Endothelial cell of umbilical vein (primary cell): Measurements from ENCODE around the gene NUP58. TPM values are rescaled to one million over a fixed set of nuclear protein-coding genes. Genes with fewer than 3 reads are reported as not detected.

Experiments used
- BruUV-seq: library from RNA; stranded (reverse); fragments of 400-500 nt; replicated peaks from 2 replicates; lab custom pipeline; 2021; lab: Mats Ljungman, UMichigan
- CTCF ChIA-PET: fragments of 300-600, 350-600 bp; sonication (Branson Sonifier 250); formaldehyde crosslinking; loops from one replicate; lab custom pipeline; 2021; ENCODE audit warnings: antibody characterized with exemption, inconsistent platforms; lab: Charles Lee
- POLR2A ChIA-PET: fragments of 300-600, 350-600 bp; sonication (Branson Sonifier 250); formaldehyde crosslinking; loops from one replicate; lab custom pipeline; 2021; ENCODE audit warnings: antibody characterized with exemption, inconsistent platforms; lab: Charles Lee
- DNase-seq: peaks from one replicate; pipeline ENCODE4 v3.0.0-alpha.2; 2011; ENCODE audit warnings: low read depth, low spot score
- FAIRE-seq: peaks from 2 replicates; lab custom pipeline; 2011; peaks lifted over from hg19 to GRCh38; lab: Jason Lieb, UNC
- H2AFZ ChIP-seq: 2 replicates; pipeline ENCODE4 v1.6.0; 2012; ENCODE audit warnings: low read depth, low read length, control low read depth, inconsistent platforms
- H3K27ac ChIP-seq: 2 replicates; pipeline ENCODE4 v1.5.1; 2011; ENCODE audit warnings: low read depth, mild to moderate bottlenecking, control low read depth, low read length, moderate library complexity; ENCODE audit not compliant: insufficient read depth
- H3K27me3 ChIP-seq, 2 experiments: 2 replicates each; pipeline versions ENCODE4 v1.6.0 to v1.6.1; 2011; ENCODE audit warnings: low read length in 2 of 2, mixed read lengths in 1 of 2; ENCODE audit not compliant: control insufficient read depth in 2 of 2, insufficient read depth in 2 of 2
- H3K36me3 ChIP-seq, 2 experiments: 2 replicates in 1 of 2; 3 replicates in 1 of 2; pipeline ENCODE4 v1.5.1; 2011; ENCODE audit warnings: low read length in 2 of 2, mild to moderate bottlenecking in 1 of 2, moderate library complexity in 1 of 2; ENCODE audit not compliant: control insufficient read depth in 2 of 2, insufficient read depth in 2 of 2; ENCODE audit errors: extremely low read depth in 1 of 2
- H3K4me1 ChIP-seq: 3 replicates; pipeline ENCODE4 v1.5.1; 2011; ENCODE audit warnings: mild to moderate bottlenecking, low read length; ENCODE audit not compliant: control insufficient read depth, insufficient read depth; ENCODE audit errors: extremely low read depth
- H3K4me2 ChIP-seq: 2 replicates; pipeline ENCODE4 v1.6.1; 2011; ENCODE audit warnings: low read length, control low read depth, mixed read lengths; ENCODE audit not compliant: insufficient read depth
- H3K4me3 ChIP-seq, 3 experiments: fragments of 200-600 bp in 1 of 3; sonication (generic), shearing (Covaris generic) in 1 of 3; replicated peaks in 1 of 3; 2 replicates each; pipeline ENCODE4 v1.5.1; 2011 to 2016; ENCODE audit warnings: control low read depth in 3 of 3, low read length in 3 of 3, mild to moderate bottlenecking in 2 of 3, inconsistent platforms in 1 of 3, low read depth in 1 of 3, moderate library complexity in 1 of 3; ENCODE audit not compliant: insufficient read depth in 1 of 3
- H3K79me2 ChIP-seq: 2 replicates; pipeline ENCODE4 v1.6.0; 2012; ENCODE audit warnings: low read length, inconsistent platforms; ENCODE audit not compliant: control insufficient read depth, insufficient read depth
- H3K9ac ChIP-seq: replicated peaks from 2 replicates; pipeline ENCODE3; 2011; ENCODE audit warnings: low read length, control low read depth; ENCODE audit not compliant: insufficient read depth; ENCODE audit errors: extremely low read depth
- H3K9me1 ChIP-seq: replicated peaks from 3 replicates; pipeline ENCODE4 v1.6.0; 2011; ENCODE audit warnings: mild to moderate bottlenecking, low read length; ENCODE audit not compliant: control insufficient read depth, insufficient read depth; ENCODE audit errors: extremely low read depth
- H3K9me3 ChIP-seq: replicated peaks from 2 replicates; pipeline ENCODE4 v1.5.1; 2012; ENCODE audit warnings: low read length, inconsistent platforms; ENCODE audit not compliant: control insufficient read depth, insufficient read depth
- H4K20me1 ChIP-seq: replicated peaks from 2 replicates; pipeline ENCODE3; 2011; ENCODE audit warnings: mild to moderate bottlenecking, low read length; ENCODE audit not compliant: control insufficient read depth, insufficient read depth; ENCODE audit errors: extremely low read depth
- EZH2 ChIP-seq: IDR thresholded peaks from 2 replicates; pipeline ENCODE4 v1.6.1; 2012; ENCODE audit warnings: borderline replicate concordance, low read depth, mild to moderate bottlenecking, moderate library complexity, low read length, inconsistent platforms; ENCODE audit not compliant: severe bottlenecking
- FOS ChIP-seq: IDR thresholded peaks from 2 replicates; pipeline ENCODE4 v1.6.1; 2011; ENCODE audit warnings: mild to moderate bottlenecking, low read length, moderate library complexity, borderline replicate concordance; ENCODE audit not compliant: insufficient read depth
- GATA2 ChIP-seq: IDR thresholded peaks from 2 replicates; pipeline ENCODE4 v1.7.0; 2011; ENCODE audit warnings: low read depth, mild to moderate bottlenecking, moderate library complexity, mixed read lengths, low read length; ENCODE audit not compliant: insufficient read length, insufficient read depth
- JUN ChIP-seq: IDR thresholded peaks from 2 replicates; pipeline ENCODE4 v1.6.1; 2011; ENCODE audit warnings: borderline replicate concordance, low read depth; ENCODE audit not compliant: insufficient read length, insufficient read depth
- MYC ChIP-seq: IDR thresholded peaks from one replicate; pipeline ENCODE4 v1.6.1; 2011; ENCODE audit warnings: mild to moderate bottlenecking, low read depth, low read length
- POLR2A ChIP-seq: IDR thresholded peaks from 2 replicates; pipeline ENCODE4 v1.6.1; 2012; ENCODE audit warnings: low read depth, mild to moderate bottlenecking, control low read depth, low read length
- POLR2AphosphoS5 ChIP-seq: IDR thresholded peaks from 2 replicates; pipeline ENCODE4 v1.6.1; 2012; ENCODE audit warnings: low read depth, mild to moderate bottlenecking, control low read depth, low read length, moderate library complexity; ENCODE audit not compliant: insufficient read depth
- dilution Hi-C: fragments of 300-500 bp; cut with MboI; formaldehyde crosslinking; loops from one replicate; pipeline ENCODE4 v1.15.0; 2019; ENCODE audit warnings: low sequenced_read_pairs; ENCODE audit not compliant: extremely low pct_ligation_motif_present
- intact Hi-C: fragments of 100-400 bp; cut with micrococcal nuclease; formaldehyde crosslinking; loops from one replicate; pipeline ENCODE4 v1.10.0; 2022
- polyA plus RNA-seq, 4 experiments: library from polyadenylated mRNA; depleted of rRNA in 3 of 4; stranded (reverse) in 3 of 4; unstranded in 1 of 4; fragments of >200 nt; gene quantifications; 2 replicates each; pipeline versions ENCODE4 v1.2.1 to v1.2.3, GENCODE V29; 2011 to 2012; ENCODE audit warnings: missing spikeins in 1 of 4
- total RNA-seq: library from RNA; stranded (reverse); gene quantifications from 2 replicates; pipeline ENCODE4 v1.2.3, GENCODE V29; 2021
- TF ChIP-seq, protein P1 (sequence below): IDR thresholded peaks from 2 replicates; pipeline ENCODE4 v1.6.1; 2011; ENCODE audit not compliant: insufficient read depth, insufficient read length
- TF ChIP-seq, protein P2 (sequence below), 2 donors: IDR thresholded peaks; 1 replicate in 1 of 2; 2 replicates in 1 of 2; pipeline ENCODE4 v1.5.1; 2011; ENCODE audit warnings: low read length in 2 of 2, mild to moderate bottlenecking in 2 of 2, moderate library complexity in 2 of 2, control low read depth in 1 of 2, inconsistent platforms in 1 of 2, low read depth in 1 of 2; ENCODE audit not compliant: insufficient read depth in 1 of 2; ENCODE audit errors: extremely low read depth in 1 of 2

Gene NUP58
- total and polyA plus RNA-seq, 2 donors (not counting 3 experiments of a cell fraction or from before 2014, with no cell fraction given), result 28.5 to 49.6 TPM

DNA sequence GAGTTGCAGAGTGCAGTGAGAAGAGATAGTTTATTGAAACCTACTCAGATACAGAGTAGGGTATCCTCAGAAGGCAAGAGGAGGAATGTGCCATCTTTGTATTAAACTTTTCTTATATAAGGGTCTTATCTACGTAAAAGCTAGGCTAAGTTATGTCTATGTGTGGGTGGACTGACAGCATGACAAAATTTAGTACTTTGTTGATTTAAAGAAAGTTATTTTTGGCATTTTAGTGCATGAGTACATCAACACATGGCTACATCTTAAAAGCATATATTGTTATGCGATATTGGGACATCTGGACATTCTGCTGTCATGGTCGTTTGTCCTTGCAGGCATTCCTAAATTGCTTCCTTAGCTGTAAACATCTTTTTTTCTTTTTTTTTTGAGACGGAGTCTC lies 51.4 kb downstream of the NUP58 start:
- ChIA-PET CTCF (interaction anchor here (0.9 kb wide), 1 partner anchor 23 kb away, joined by 3 read pairs; no protein-coding TSS in a partner anchor), POLR2A (no interaction called here)
- H2AFZ ChIP-seq, result no peak overlapping the region
- FAIRE-seq, result no peak
- H3K4me2 ChIP-seq, result no peak overlapping the region
- no peak overlapping the region for H3K9ac ChIP-seq
- dilution Hi-C loops, result no loop called here
- no peak for DNase-seq
- H3K27ac ChIP-seq, result no peak overlapping the region
- BruUV-seq, result no TSS peak
- no peaks in the 10 kb centered on the region for H3K4me1 ChIP-seq
- no peaks in the 10 kb centered on the region for H3K36me3 ChIP-seq
- no peaks in the 10 kb centered on the region for H3K79me2 ChIP-seq
- no peak for TF ChIP-seq POLR2A
- TF ChIP-seq POLR2AphosphoS5, result no peak
- no peak for TF ChIP-seq GATA2
- TF ChIP-seq, protein P1, sequence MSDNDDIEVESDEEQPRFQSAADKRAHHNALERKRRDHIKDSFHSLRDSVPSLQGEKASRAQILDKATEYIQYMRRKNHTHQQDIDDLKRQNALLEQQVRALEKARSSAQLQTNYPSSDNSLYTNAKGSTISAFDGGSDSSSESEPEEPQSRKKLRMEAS, result no peak
- no peak for TF ChIP-seq MYC
- no peak for TF ChIP-seq EZH2
- TF ChIP-seq JUN, result no peak
- no peak for TF ChIP-seq FOS
- TF ChIP-seq, protein P2, sequence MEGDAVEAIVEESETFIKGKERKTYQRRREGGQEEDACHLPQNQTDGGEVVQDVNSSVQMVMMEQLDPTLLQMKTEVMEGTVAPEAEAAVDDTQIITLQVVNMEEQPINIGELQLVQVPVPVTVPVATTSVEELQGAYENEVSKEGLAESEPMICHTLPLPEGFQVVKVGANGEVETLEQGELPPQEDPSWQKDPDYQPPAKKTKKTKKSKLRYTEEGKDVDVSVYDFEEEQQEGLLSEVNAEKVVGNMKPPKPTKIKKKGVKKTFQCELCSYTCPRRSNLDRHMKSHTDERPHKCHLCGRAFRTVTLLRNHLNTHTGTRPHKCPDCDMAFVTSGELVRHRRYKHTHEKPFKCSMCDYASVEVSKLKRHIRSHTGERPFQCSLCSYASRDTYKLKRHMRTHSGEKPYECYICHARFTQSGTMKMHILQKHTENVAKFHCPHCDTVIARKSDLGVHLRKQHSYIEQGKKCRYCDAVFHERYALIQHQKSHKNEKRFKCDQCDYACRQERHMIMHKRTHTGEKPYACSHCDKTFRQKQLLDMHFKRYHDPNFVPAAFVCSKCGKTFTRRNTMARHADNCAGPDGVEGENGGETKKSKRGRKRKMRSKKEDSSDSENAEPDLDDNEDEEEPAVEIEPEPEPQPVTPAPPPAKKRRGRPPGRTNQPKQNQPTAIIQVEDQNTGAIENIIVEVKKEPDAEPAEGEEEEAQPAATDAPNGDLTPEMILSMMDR (IDR thresholded peaks at IDR 0.05; ENCODE audit: extremely low read depth in 1 of 2, insufficient read depth in 1 of 2, low read depth in 1 of 2, low read length in 2 of 2), result no peak
- no peaks in the 10 kb centered on the region for H3K9me1 ChIP-seq
- H3K27me3 ChIP-seq, result peaks cover 5 to 10% of the 10 kb centered on the region in 2 experiments
- no peaks in the 10 kb centered on the region for H3K9me3 ChIP-seq
- H3K4me3 ChIP-seq, result no peak overlapping the region
- H4K20me1 ChIP-seq, result no peaks in the 10 kb centered on the region
- intact Hi-C loops, result no loop called here
